ENCODE results near the gene RALGAPA1.

DNA sequence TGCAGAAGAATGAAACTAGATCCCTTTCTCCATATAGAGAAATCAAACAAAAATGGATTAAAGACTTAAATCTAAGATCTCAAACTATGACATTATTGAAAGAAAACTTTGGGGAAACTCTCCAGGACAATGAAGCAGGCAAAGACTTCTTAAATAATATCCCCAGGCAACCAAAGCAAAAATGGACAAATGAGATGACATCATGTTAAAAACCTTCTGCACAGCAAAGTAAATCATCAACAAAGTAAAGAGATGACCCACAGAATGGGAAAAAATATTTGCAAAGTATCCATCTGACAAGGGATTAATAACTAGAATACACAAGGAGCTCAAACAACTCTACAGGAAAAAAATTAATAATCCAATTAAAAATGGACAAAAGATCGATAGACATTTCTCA lies 101.0 kb downstream of the RALGAPA1 start:
- TF ChIP-seq, protein P1, sequence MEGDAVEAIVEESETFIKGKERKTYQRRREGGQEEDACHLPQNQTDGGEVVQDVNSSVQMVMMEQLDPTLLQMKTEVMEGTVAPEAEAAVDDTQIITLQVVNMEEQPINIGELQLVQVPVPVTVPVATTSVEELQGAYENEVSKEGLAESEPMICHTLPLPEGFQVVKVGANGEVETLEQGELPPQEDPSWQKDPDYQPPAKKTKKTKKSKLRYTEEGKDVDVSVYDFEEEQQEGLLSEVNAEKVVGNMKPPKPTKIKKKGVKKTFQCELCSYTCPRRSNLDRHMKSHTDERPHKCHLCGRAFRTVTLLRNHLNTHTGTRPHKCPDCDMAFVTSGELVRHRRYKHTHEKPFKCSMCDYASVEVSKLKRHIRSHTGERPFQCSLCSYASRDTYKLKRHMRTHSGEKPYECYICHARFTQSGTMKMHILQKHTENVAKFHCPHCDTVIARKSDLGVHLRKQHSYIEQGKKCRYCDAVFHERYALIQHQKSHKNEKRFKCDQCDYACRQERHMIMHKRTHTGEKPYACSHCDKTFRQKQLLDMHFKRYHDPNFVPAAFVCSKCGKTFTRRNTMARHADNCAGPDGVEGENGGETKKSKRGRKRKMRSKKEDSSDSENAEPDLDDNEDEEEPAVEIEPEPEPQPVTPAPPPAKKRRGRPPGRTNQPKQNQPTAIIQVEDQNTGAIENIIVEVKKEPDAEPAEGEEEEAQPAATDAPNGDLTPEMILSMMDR (IDR thresholded peaks at IDR 0.05; ENCODE audit: poor library complexity) = no peak
- no peak for TF ChIP-seq EZH2phosphoT487 (IDR thresholded peaks at IDR 0.05; ENCODE audit: low read depth, severe bottlenecking, unreplicated experiment)

All from hepatocyte (in vitro differentiated cells).